Lower lobe of right lung (tissue), 2 donors: ENCODE results near the gene PAF1. TPM values are rescaled to one million over a fixed set of nuclear protein-coding genes. Genes with fewer than 3 reads are reported as not detected.
A peak's percentile ranks its signal among the peaks of the same experiment; 100 is the strongest.

Source experiments
- ATAC-seq, 2 donors: fragments of 200-7000 bp; cut with Tn5 transposase; one replicate each; pipeline ENCODE4 v1.9.1; 2020 to 2022; ENCODE audit warnings: mild to moderate bottlenecking in 2 of 2, moderate library complexity in 2 of 2
- DNase-seq: peaks from one replicate; pipeline ENCODE4 v3.0.0-alpha.2; 2020
- H3K27ac ChIP-seq: fragments of 200-600 bp; one replicate; pipeline ENCODE4 v1.8.0; 2022
- H3K27me3 ChIP-seq: fragments of 200-600 bp; one replicate; pipeline ENCODE4 v1.8.0; 2022; ENCODE audit warnings: low read depth
- H3K36me3 ChIP-seq: fragments of 200-600 bp; one replicate; pipeline ENCODE4 v1.8.0; 2022; ENCODE audit warnings: mild to moderate bottlenecking
- H3K4me1 ChIP-seq: fragments of 200-600 bp; one replicate; pipeline ENCODE4 v1.8.0; 2022
- H3K4me3 ChIP-seq: fragments of 200-600 bp; one replicate; pipeline ENCODE4 v1.8.0; 2022; ENCODE audit warnings: mild to moderate bottlenecking
- H3K9me3 ChIP-seq: fragments of 200-600 bp; one replicate; pipeline ENCODE4 v1.8.0; 2022
- intact Hi-C: fragments of 100-400 bp; cut with DNase I; formaldehyde crosslinking; loops from one replicate; pipeline ENCODE4 v1.11.0; 2022
- total RNA-seq: library from RNA; stranded (reverse); fragmentation: NEBNext Ultra II Directional; extraction: Animal tissue kit (Norgen Biotek cat#: 25700); gene quantifications from one replicate; pipeline ENCODE4 v1.2.1, GENCODE V29; 2021
- TF ChIP-seq, protein P1 (sequence below): fragments of 200-600 bp; IDR thresholded peaks from one replicate; pipeline ENCODE4 v1.8.0; 2022; ENCODE audit warnings: antibody characterized with exemption, mild to moderate bottlenecking
- donor health status: DM: no; HTN: yes; CAD: no; lungs with severe emphysema.

PAF1 gene
- total RNA-seq, 1 donor from 2014 or later, result 33.7 TPM

DNA sequence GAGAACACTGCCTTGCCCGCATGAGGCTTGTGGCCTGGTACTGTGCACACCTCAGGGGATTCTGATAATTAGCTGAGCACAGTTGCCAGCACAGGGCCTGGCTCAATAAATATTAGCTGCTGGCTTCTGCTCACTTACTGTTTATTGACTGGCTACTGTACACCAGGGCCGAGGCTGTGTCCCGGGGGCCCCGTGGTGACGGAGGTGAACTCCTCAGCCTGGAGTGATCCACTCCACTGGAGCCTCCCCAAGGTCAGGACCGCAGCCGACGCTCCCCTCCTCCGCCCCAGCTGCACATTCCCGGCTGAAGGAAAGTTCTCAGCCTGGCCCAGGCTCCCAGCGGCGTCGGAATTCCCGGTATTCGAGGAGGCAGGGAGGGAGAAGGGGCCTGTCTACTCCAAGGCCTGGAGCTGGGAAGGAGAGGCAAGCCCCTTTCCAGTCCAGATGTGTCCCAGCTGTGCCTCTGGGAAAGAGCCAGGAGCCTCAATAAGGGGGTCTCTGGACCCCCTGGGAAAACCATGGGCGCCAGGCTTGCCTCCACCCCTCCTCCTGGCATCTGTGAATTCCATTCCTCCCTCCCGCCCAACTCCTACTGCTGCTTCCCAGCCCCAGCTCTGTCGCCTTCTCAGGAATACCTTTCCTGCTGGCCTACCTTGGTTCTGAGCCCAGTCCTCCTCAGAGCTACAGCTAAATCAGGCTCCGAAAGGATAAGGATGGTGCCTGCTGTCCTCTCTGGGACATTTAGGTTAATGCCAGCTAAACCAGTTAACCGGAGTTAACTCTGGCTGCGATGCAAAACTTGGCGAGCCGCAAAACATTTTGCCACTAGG is 37.6 kb upstream of the PAF1 start:
- intact Hi-C loops, result no loop called here
- TF ChIP-seq, protein P1, sequence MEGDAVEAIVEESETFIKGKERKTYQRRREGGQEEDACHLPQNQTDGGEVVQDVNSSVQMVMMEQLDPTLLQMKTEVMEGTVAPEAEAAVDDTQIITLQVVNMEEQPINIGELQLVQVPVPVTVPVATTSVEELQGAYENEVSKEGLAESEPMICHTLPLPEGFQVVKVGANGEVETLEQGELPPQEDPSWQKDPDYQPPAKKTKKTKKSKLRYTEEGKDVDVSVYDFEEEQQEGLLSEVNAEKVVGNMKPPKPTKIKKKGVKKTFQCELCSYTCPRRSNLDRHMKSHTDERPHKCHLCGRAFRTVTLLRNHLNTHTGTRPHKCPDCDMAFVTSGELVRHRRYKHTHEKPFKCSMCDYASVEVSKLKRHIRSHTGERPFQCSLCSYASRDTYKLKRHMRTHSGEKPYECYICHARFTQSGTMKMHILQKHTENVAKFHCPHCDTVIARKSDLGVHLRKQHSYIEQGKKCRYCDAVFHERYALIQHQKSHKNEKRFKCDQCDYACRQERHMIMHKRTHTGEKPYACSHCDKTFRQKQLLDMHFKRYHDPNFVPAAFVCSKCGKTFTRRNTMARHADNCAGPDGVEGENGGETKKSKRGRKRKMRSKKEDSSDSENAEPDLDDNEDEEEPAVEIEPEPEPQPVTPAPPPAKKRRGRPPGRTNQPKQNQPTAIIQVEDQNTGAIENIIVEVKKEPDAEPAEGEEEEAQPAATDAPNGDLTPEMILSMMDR, result no peak
- Histone ChIP-seq H3K9me3 (no peaks in the 10 kb centered on the region), H3K27ac (peak overlapping the region; percentile 82), H3K4me1 (peaks cover 35% of the 10 kb centered on the region), H3K27me3 (no peaks in the 10 kb centered on the region), H3K4me3 (peak overlapping the region; percentile 3), H3K36me3 (peaks cover 25% of the 10 kb centered on the region)
- peak; percentile 68 to 76 for ATAC-seq
- peak; percentile 73 for DNase-seq

DNA sequence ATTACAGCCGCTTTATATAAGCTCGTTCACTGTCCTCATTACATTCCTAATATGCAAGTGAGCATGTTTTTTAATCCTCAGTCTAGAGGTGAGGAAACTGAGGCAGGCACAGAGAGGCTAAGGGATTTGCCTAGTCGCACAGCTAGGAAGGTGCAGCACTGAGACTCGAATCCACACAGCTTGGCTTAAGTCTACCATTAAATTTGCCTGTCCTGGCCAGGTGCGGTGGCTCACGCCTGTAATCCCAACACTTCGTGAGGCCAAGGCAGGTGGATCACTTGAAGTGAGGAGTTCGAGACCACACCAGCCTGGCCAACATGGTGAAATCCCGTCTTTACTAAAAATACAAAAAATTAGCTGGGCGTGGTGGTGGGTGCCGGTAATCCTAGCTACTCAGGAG is 36.8 kb upstream of the PAF1 start:
- Histone ChIP-seq H3K36me3 (peaks cover 25% of the 10 kb centered on the region), H3K27me3 (no peaks in the 10 kb centered on the region), H3K4me3 (no peak overlapping the region), H3K4me1 (peaks cover 34% of the 10 kb centered on the region), H3K9me3 (no peaks in the 10 kb centered on the region), H3K27ac (peak overlapping the region; percentile 82)
- intact Hi-C loops, result no loop called here
- ATAC-seq (no peak), DNase-seq (no peak)
- TF ChIP-seq, protein P1, result no peak

DNA sequence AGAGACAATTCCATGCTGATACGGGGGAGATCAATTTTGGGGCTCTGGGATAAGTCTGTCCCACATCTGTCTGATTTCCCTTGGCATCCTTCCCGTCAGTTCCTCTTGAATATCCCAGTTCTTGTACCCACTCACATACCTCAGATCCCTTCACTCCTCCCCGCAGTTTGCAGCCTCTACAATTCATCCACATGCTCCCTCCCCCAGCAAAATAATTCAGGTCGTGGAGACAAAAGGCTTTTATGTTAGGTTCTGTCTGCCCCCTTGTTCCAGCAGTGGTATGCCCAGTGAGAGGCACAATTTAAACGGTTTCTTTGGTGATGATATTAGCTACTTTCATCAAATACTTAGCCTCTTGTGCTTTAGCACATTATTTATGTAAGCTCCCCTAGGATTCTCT is 35.3 kb upstream of the PAF1 start:
- Histone ChIP-seq H3K4me1 (peaks cover 31% of the 10 kb centered on the region), H3K27ac (no peak overlapping the region), H3K27me3 (no peaks in the 10 kb centered on the region), H3K36me3 (peaks cover 29% of the 10 kb centered on the region), H3K9me3 (no peaks in the 10 kb centered on the region), H3K4me3 (no peak overlapping the region)
- TF ChIP-seq, protein P1, result no peak
- DNase-seq (no peak), ATAC-seq (no peak)
- intact Hi-C loops, result no loop called here

DNA sequence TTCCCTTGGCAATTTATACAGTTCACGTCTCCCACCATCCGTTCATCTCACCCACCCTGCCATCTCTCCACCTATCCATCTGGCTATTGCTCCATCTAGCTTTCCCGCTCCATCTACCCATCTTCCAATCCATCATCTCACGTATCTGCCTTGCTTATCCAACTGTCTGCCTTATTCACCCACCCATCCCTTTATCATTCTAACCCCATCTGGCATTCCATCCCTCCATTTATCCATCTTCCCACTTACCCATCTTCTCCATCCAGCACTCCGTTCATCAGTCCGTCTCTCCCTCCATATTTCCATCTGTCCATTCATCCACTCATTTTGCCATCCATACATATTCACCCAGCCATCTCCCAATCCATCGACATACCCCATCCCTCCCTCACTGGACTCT is 34.8 kb upstream of the PAF1 start:
- intact Hi-C loops, result no loop called here
- peaks cover 34% of the 10 kb centered on the region for H3K36me3 ChIP-seq
- no peak for DNase-seq

DNA sequence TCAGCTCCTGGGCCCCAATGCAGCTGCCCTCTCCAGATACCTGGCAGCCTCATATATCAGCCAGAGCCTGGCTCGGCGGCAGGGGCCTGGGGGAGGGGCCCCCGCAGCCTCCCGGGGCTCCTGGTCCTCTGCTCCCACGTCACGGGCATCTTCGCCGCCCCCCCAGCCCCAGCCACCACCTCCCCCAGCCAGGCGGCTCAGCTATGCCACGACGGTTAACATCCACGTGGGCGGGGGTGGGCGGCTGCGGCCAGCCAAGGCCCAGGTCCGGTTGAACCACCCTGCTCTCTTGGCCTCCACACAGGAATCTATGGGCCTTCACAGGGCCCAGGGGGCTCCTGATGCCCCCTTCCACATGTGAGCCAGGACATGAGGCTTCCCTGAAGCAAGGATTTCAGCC is 34.0 kb upstream of the PAF1 start:
- no peak for DNase-seq
- intact Hi-C loops, result no loop called here
- H3K36me3 ChIP-seq, result peaks cover 40% of the 10 kb centered on the region
- H3K4me1 ChIP-seq, result peaks cover 22% of the 10 kb centered on the region
- no peaks in the 10 kb centered on the region for H3K9me3 ChIP-seq
- TF ChIP-seq, protein P1, result no peak
- H3K27ac ChIP-seq, result no peak overlapping the region
- no peak overlapping the region for H3K4me3 ChIP-seq
- no peak for ATAC-seq
- no peaks in the 10 kb centered on the region for H3K27me3 ChIP-seq

More for the DNA sequence above, 34.8 kb upstream of the PAF1 start:
- Histone ChIP-seq H3K9me3 (no peaks in the 10 kb centered on the region), H3K4me1 (peaks cover 27% of the 10 kb centered on the region), H3K27me3 (no peaks in the 10 kb centered on the region), H3K27ac (no peak overlapping the region), H3K4me3 (no peak overlapping the region)
- TF ChIP-seq, protein P1, result no peak
- no peak for ATAC-seq
